Adipocyte (in vitro differentiated cells): ENCODE results near the gene RNLS.

ENCODE experiments used
- DNase-seq: peaks from one replicate; pipeline ENCODE4 v3.0.0-alpha.2; 2015; ENCODE audit warnings: low read depth
- H3K27me3 ChIP-seq: replicated peaks from 2 replicates; pipeline ENCODE4 v1.7.0; 2013; ENCODE audit warnings: mild to moderate bottlenecking, low read length, moderate library complexity; ENCODE audit not compliant: control insufficient read depth, insufficient read depth
- H3K36me3 ChIP-seq: 2 replicates; pipeline ENCODE4 v1.7.0; 2013; ENCODE audit warnings: low read length, mild to moderate bottlenecking, moderate library complexity; ENCODE audit not compliant: control insufficient read depth, insufficient read depth, severe bottlenecking
- H3K4me1 ChIP-seq: 2 replicates; pipeline ENCODE4 v1.7.0; 2013; ENCODE audit warnings: mild to moderate bottlenecking, low read length, moderate library complexity; ENCODE audit not compliant: control insufficient read depth, insufficient read depth
- H3K4me3 ChIP-seq: 2 replicates; pipeline ENCODE4 v1.7.0; 2013; ENCODE audit warnings: mild to moderate bottlenecking, low read length, moderate library complexity
- H3K9ac ChIP-seq: 2 replicates; pipeline ENCODE4 v1.7.0; 2013; ENCODE audit warnings: mild to moderate bottlenecking, low read length, moderate library complexity
- H3K9me3 ChIP-seq: 2 replicates; pipeline ENCODE4 v1.7.0; 2013; ENCODE audit warnings: mild to moderate bottlenecking, low read length, moderate library complexity; ENCODE audit not compliant: control insufficient read depth

Gene RNLS

GRCh38 chr10:88551246-88551645 lies 31.9 kb downstream of the RNLS start:
- no peaks in the 10 kb centered on the region for H3K27me3 ChIP-seq
- no peak for DNase-seq
- H3K4me1 ChIP-seq, result peaks cover 27% of the 10 kb centered on the region
- H3K9ac ChIP-seq, result no peak overlapping the region
- no peaks in the 10 kb centered on the region for H3K9me3 ChIP-seq
- H3K4me3 ChIP-seq, result no peak overlapping the region
- no peaks in the 10 kb centered on the region for H3K36me3 ChIP-seq

DNA sequence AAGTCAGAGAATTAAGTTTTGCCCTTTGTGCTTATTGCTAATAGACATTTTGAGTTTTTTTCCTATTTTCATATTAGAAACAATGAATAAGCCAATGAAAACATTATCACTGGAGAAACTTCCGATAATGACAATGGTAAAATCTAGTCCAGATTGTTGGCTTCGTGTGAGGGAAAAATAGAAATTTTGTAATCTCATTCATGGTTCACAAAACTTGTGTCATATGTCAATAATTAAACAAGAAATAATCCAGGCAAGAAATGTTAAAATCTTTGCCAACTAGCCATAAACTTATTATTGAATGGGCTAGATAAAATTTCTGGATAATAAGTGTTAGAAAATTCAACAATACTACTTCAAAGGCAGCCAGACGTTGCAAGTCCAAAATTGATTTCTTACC lies 36.6 kb downstream of the RNLS start:
- no peaks in the 10 kb centered on the region for H3K36me3 ChIP-seq
- no peaks in the 10 kb centered on the region for H3K9me3 ChIP-seq
- H3K9ac ChIP-seq, result no peak overlapping the region
- H3K4me1 ChIP-seq, result peaks cover 31% of the 10 kb centered on the region
- H3K4me3 ChIP-seq, result no peak overlapping the region
- DNase-seq, result no peak
- H3K27me3 ChIP-seq, result no peaks in the 10 kb centered on the region

- Histone ChIP-seq H3K9me3 (no peaks in the 10 kb centered on the region), H3K9ac (no peak overlapping the region), H3K4me3 (no peak overlapping the region), H3K36me3 (no peaks in the 10 kb centered on the region), H3K4me1 (peaks cover 42% of the 10 kb centered on the region), H3K27me3 (no peaks in the 10 kb centered on the region)
- DNase-seq, result no peak
Observed at GRCh38 chr10:88545359-88545758, 37.8 kb downstream of the RNLS start.

- DNase-seq, result no peak
- no peak overlapping the region for H3K4me3 ChIP-seq
- peaks cover 43% of the 10 kb centered on the region for H3K4me1 ChIP-seq
- no peaks in the 10 kb centered on the region for H3K9me3 ChIP-seq
- no peaks in the 10 kb centered on the region for H3K36me3 ChIP-seq
- H3K9ac ChIP-seq, result no peak overlapping the region
- no peaks in the 10 kb centered on the region for H3K27me3 ChIP-seq
Observed at GRCh38 chr10:88544140-88544870, 38.8 kb downstream of the RNLS start.

GRCh38 chr10:88542522-88542921 lies 40.6 kb downstream of the RNLS start:
- Histone ChIP-seq H3K4me3 (no peak overlapping the region), H3K36me3 (no peaks in the 10 kb centered on the region), H3K4me1 (peaks cover 60% of the 10 kb centered on the region), H3K9ac (no peak overlapping the region), H3K27me3 (no peaks in the 10 kb centered on the region), H3K9me3 (no peaks in the 10 kb centered on the region)
- DNase-seq, result no peak

- Histone ChIP-seq H3K4me3 (peak overlapping the region; percentile 53), H3K4me1 (peaks cover 58% of the 10 kb centered on the region), H3K9me3 (no peaks in the 10 kb centered on the region), H3K27me3 (no peaks in the 10 kb centered on the region), H3K9ac (peak overlapping the region; percentile 49), H3K36me3 (no peaks in the 10 kb centered on the region)
- DNase-seq, result no peak
Observed at GRCh38 chr10:88541116-88541626, 41.9 kb downstream of the RNLS start.

- no peak overlapping the region for H3K4me3 ChIP-seq
- no peaks in the 10 kb centered on the region for H3K36me3 ChIP-seq
Observed at GRCh38 chr10:88540351-88540750, 42.8 kb downstream of the RNLS start.

DNA sequence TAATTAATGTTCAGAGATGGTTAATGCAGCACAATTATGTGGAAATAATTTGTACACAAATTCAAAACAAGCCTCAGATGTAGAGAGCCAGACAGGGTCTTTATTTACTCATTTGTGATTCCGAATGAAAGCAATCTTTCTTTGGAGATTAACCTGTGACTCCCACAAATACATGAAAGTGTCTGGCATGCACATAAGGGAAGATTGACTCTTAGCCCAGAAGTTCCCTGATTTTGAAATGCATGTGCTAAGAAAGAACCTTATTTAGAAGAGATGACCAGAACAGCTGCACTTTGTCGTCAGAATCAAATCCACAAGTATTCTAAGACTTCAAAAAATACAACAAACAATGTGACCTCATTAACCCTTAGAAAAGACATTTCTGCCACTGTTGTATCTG lies 45.1 kb downstream of the RNLS start:
- H3K4me1 ChIP-seq, result peaks cover 56% of the 10 kb centered on the region
- DNase-seq, result peak; percentile 86
- H3K27me3 ChIP-seq, result no peaks in the 10 kb centered on the region
- H3K4me3 ChIP-seq, result peak overlapping the region; percentile 44
- H3K36me3 ChIP-seq, result no peaks in the 10 kb centered on the region
- no peaks in the 10 kb centered on the region for H3K9me3 ChIP-seq
- peak overlapping the region; percentile 80 for H3K9ac ChIP-seq

More at GRCh38 chr10:88540351-88540750, 42.8 kb downstream of the RNLS start:
- Histone ChIP-seq H3K27me3 (no peaks in the 10 kb centered on the region), H3K9me3 (no peaks in the 10 kb centered on the region), H3K9ac (peak overlapping the region; percentile 49), H3K4me1 (peaks cover 58% of the 10 kb centered on the region)
- no peak for DNase-seq

GRCh38 chr10:88537322-88537721 lies 45.8 kb downstream of the RNLS start:
- no peak for DNase-seq
- Histone ChIP-seq H3K27me3 (no peaks in the 10 kb centered on the region), H3K36me3 (no peaks in the 10 kb centered on the region), H3K9me3 (no peaks in the 10 kb centered on the region), H3K4me3 (peak overlapping the region; percentile 44), H3K4me1 (peaks cover 51% of the 10 kb centered on the region), H3K9ac (peak overlapping the region; percentile 80)

GRCh38 chr10:88536437-88536836 lies 46.7 kb downstream of the RNLS start:
- Histone ChIP-seq H3K4me1 (peaks cover 42% of the 10 kb centered on the region), H3K27me3 (no peaks in the 10 kb centered on the region), H3K36me3 (no peaks in the 10 kb centered on the region), H3K9me3 (no peaks in the 10 kb centered on the region), H3K4me3 (no peak overlapping the region), H3K9ac (no peak overlapping the region)
- no peak for DNase-seq

DNA sequence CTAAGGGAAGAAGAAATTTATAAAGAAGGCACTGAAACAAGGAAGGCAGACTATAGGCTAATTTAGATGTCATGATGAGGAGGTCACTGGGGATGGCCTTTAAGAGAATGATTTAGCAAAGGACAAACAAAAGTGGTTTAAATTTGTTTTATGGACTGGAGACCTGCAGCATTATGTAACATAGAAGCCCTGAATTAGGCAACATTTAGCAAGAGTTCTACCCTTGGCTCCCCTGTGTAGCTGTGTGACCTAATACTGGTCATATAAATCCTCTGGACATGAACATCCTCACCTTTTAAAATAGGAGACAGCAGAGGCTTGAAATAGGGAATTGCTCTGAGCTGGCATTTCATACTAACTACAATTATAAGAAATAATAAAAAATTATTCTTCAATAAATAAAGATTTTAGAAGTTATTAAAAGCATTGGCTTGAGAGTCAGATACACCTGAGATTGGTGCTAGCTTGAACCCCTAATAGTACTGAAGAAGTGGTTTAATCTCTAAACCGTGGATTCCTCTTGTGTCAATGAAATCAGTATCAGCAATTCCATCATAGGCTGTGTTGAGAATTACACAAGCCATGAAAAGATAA lies 48.9 kb downstream of the RNLS start:
- no peak overlapping the region for H3K9ac ChIP-seq
- DNase-seq, result no peak
- peaks cover 31% of the 10 kb centered on the region for H3K4me1 ChIP-seq
- no peaks in the 10 kb centered on the region for H3K27me3 ChIP-seq
- H3K4me3 ChIP-seq, result no peak overlapping the region
- H3K9me3 ChIP-seq, result no peaks in the 10 kb centered on the region
- H3K36me3 ChIP-seq, result no peaks in the 10 kb centered on the region
